ENCODE data around the gene MAP3K10.

Gene MAP3K10

GRCh38 chr19:40251991-40252390 lies 60.8 kb downstream of the MAP3K10 start:
- DNase-seq, result no peak

- no peak for DNase-seq
These were observed 61.2 kb downstream of the MAP3K10 start for GRCh38 chr19:40252395-40252794.

- no peak for DNase-seq
These were observed 62.4 kb downstream of the MAP3K10 start for GRCh38 chr19:40253611-40254092.

GRCh38 chr19:40254714-40255418 lies 63.6 kb downstream of the MAP3K10 start:
- no peak for DNase-seq

GRCh38 chr19:40255619-40256166 lies 64.5 kb downstream of the MAP3K10 start:
- DNase-seq, result no peak

- no peak for DNase-seq
These were observed 65.3 kb downstream of the MAP3K10 start for GRCh38 chr19:40256512-40256911.

GRCh38 chr19:40257096-40257517 lies 65.9 kb downstream of the MAP3K10 start:
- DNase-seq, result no peak

GRCh38 chr19:40261631-40262030 lies 70.4 kb downstream of the MAP3K10 start:
- no peak for DNase-seq

GRCh38 chr19:40262422-40262821 lies 71.2 kb downstream of the MAP3K10 start:
- DNase-seq, result no peak

- DNase-seq, result no peak
These were observed 72.5 kb downstream of the MAP3K10 start for GRCh38 chr19:40263440-40264313.

GRCh38 chr19:40264314-40265054 lies 73.3 kb downstream of the MAP3K10 start:
- DNase-seq, result no peak
